GM10248 (cell line): ENCODE results near the gene CPPED1.

ENCODE experiments used
- CTCF ChIA-PET: fragments of 300-600 bp; sonication (Branson Sonifier 250); formaldehyde crosslinking; extraction: SDS; loops from one replicate; lab custom pipeline; 2021; ENCODE audit warnings: antibody characterized with exemption; lab: Yijun Ruan, JAX
- POLR2A ChIA-PET: fragments of 350-650 bp; sonication (Branson Sonifier 250); formaldehyde crosslinking; extraction: SDS; loops from one replicate; lab custom pipeline; 2020; ENCODE audit warnings: antibody characterized with exemption; lab: Yijun Ruan, JAX
- DNase-seq: peaks from one replicate; pipeline ENCODE4 v3.0.0; 2012; ENCODE audit errors: extremely low spot score
- TF ChIP-seq, protein P1 (sequence below): IDR thresholded peaks from 2 replicates; pipeline ENCODE4 v1.5.1; 2012; ENCODE audit warnings: mild to moderate bottlenecking, low read depth; ENCODE audit errors: extremely low read depth, missing control alignments, control extremely low read depth

Gene CPPED1

DNA sequence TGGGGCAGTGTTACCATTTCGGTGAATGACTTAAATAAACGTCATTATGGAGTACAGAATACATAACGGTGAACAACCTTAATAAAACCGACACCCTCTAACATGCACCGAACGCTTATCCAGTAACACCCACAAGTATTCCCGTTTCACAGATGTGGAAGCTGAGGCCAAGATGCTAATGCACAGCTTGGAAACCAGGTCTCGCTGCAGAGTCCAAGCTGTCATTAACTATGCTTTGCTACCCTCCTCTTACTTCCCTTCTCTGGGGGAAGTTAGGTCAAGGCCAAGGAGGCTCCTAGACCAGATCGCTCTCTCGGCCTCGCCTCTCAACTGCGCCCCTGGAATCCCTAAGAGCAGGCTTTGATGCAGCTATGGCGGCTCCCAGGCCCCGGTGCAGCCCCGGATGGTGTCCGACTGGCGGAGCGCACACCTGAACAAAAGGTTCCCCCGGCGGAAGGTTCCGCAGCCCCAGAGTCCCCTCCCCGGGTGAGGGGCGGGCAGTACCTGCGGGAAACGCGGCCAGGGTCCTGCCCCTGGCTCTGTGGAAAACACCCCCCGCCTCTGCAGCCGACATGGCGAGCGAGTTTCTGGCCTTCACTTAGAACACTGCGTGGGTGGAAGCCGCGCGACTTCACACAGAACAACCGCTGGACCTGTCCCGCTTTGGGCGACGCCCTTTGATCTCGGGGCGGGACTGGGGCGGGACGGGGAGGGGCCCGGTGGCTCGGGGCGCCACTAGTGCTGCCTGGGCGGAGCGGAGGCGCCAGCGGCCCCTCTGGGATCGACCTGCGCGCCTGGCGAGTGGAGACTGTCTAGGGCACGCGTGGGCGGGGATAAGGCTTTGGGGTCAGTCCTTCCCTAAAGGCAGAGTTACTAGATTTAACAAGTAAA is at the start of gene CPPED1:
Gene CPPED1 (minus strand): TSS at position 685 of the 891 bp plus-strand sequence. CDS start 111 bp downstream, at position 574.
- DNase-seq: peak; percentile 93
- TF ChIP-seq, protein P1, sequence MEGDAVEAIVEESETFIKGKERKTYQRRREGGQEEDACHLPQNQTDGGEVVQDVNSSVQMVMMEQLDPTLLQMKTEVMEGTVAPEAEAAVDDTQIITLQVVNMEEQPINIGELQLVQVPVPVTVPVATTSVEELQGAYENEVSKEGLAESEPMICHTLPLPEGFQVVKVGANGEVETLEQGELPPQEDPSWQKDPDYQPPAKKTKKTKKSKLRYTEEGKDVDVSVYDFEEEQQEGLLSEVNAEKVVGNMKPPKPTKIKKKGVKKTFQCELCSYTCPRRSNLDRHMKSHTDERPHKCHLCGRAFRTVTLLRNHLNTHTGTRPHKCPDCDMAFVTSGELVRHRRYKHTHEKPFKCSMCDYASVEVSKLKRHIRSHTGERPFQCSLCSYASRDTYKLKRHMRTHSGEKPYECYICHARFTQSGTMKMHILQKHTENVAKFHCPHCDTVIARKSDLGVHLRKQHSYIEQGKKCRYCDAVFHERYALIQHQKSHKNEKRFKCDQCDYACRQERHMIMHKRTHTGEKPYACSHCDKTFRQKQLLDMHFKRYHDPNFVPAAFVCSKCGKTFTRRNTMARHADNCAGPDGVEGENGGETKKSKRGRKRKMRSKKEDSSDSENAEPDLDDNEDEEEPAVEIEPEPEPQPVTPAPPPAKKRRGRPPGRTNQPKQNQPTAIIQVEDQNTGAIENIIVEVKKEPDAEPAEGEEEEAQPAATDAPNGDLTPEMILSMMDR: no peak
- ChIA-PET POLR2A (interaction anchor here (0.6 to 0.8 kb wide), 2 partner anchors 25 to 26 kb away, joined by 3 read pairs; no protein-coding TSS in a partner anchor), CTCF (no interaction called here)

DNA sequence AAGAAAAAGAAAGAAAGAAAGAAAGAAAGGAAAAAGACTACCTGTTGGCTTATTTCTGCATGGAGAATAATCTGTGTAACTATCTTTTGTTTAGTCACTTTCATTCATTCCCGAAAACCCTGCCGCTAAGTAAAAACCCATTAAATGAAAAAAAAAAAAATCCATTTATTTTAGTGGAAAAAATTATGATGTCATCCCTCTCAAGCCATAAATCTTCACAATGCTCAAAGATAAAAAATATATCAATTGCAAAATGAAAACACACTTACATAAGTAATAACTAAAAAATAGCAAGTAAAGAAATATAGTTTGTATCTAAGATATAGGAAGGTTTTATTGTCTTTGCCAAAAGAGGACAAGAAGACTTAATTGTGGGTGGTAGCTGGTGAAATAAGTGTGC is 46.5 kb upstream of the CPPED1 start:
- no peak for DNase-seq
- ChIA-PET POLR2A (no interaction called here), CTCF (no interaction called here)
- TF ChIP-seq, protein P1: no peak

- TF ChIP-seq, protein P1: no peak
- no peak for DNase-seq
- POLR2A ChIA-PET: no interaction called here
- CTCF ChIA-PET: no interaction called here
These were observed 42.9 kb upstream of the CPPED1 start for GRCh38 chr16:12846592-12846991.

DNA sequence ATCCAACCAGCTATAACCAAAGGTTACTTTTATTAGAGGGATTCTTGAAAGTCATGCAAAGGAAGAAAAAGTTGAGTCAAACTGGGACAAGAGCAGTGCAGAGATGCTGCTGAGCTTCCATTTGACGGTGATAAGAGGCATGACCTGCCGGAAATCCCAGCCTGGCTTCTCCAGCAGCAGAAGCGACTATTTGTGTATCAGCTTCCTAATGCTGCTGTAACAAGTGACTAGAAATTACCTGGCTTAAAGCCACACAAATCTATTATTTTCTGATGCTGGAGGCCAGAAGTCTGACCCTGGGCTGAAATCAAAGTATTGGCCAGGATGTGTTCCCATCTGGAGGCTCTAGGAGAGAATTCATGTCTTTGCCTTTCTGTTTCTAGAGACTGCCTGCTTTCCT is 41.6 kb upstream of the CPPED1 start:
- no peak for DNase-seq
- ChIA-PET POLR2A (no interaction called here), CTCF (no interaction called here)
- TF ChIP-seq, protein P1: no peak

DNA sequence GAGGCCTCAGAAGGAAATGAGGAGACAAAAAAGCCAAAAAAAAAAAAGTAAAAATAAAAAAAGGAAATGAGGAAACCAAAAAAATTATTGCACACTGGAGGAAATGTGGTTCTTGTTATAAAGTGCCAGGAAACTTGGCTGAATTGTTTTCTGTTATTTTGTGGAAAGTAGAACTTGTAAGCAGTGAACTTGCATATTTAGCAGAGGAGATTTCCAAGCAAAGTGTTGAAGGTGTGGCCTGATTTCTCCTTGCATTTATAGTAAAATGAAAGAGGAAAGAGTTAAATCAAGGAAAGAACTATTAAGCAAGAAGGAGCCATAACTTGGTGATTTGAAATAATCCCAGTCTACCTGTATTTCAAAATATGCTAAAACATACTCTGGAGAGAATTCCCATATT is 34.1 kb upstream of the CPPED1 start:
- TF ChIP-seq, protein P1: no peak
- ChIA-PET CTCF (no interaction called here), POLR2A (no interaction called here)
- DNase-seq: no peak

DNA sequence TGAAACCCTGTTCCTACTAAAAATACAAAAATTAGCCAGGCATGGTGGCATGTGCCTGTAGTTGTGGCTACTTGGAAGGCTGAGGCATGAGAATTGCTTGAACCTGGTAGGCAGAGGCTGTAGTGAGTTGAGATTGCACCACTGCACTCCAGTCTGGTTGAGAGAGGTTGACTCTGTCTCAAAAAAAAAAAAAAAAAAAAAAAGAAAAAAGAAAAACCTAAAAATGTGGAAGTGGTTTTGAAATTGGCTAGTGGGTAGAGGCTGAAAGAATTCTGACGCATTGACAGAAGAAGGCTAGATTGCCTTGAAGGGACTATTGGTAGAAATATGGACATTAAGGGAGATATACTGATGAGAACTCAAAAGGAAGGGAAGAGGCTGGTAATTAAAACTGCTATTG is 33.6 kb upstream of the CPPED1 start:
- POLR2A ChIA-PET: no interaction called here
- CTCF ChIA-PET: no interaction called here
- TF ChIP-seq, protein P1: no peak
- no peak for DNase-seq
